ENCODE measurements around the gene RETREG3. TPM values are rescaled to one million over a fixed set of nuclear protein-coding genes. Genes with fewer than 3 reads are reported as not detected.

The RETREG3 gene
- total and polyA plus RNA-seq, 2 of the 13 experiments (the other 11 are each of a cell fraction or from before 2014, with no cell fraction given) = 47.0 to 55.8 TPM

GRCh38 chr17:42618442-42619150 is 9.4 kb upstream of the RETREG3 start (continued):
- TF ChIP-seq KIAA2018 (CRISPR knock-in tag; IDR thresholded peaks at IDR 0.05; ENCODE audit: borderline replicate concordance) (no peak), ZNF614 (CRISPR knock-in tag; IDR thresholded peaks at IDR 0.05; ENCODE audit: borderline replicate concordance) (peak; percentile 90; the same call in 1 of the 2 replicates), ONECUT2 (CRISPR knock-in tag; IDR thresholded peaks at IDR 0.05) (no peak), ZFX (CRISPR knock-in tag; IDR thresholded peaks at IDR 0.05; ENCODE audit: low read depth) (peak; percentile 72; the same call in 1 of the 2 replicates), ZNF619 (CRISPR knock-in tag; IDR thresholded peaks at IDR 0.05) (0 out of 2 replicates have a peak, but pooled peaks have one; percentile 63), IRF1 (CRISPR knock-in tag; IDR thresholded peaks at IDR 0.05; ENCODE audit: low read depth) (no peak), ZNF230 (CRISPR knock-in tag; IDR thresholded peaks at IDR 0.05) (no peak), TAF1 (CRISPR knock-in tag; IDR thresholded peaks at IDR 0.05) (no peak), BORCS8-MEF2B (CRISPR knock-in tag; IDR thresholded peaks at IDR 0.05) (peak; percentile 75), MED8 (CRISPR knock-in tag; IDR thresholded peaks at IDR 0.05; ENCODE audit: insufficient replicate concordance) (no peak), SMAD1 (CRISPR knock-in tag; IDR thresholded peaks at IDR 0.05; ENCODE audit: borderline replicate concordance, low read depth) (no peak), NR2C2 (CRISPR knock-in tag; IDR thresholded peaks at IDR 0.05; ENCODE audit: borderline replicate concordance) (no peak), POLR2G (IDR thresholded peaks at IDR 0.05; ENCODE audit: low read depth, low read length) (no peak), GABPA (IDR thresholded peaks at IDR 0.05; ENCODE audit: low read depth, low read length) (no peak), GABPA (CRISPR knock-in tag; IDR thresholded peaks at IDR 0.05; ENCODE audit: low read depth) (0 out of 2 replicates have a peak, but pooled peaks have one; percentile 31), ARNT (IDR thresholded peaks at IDR 0.05) (no peak), ZNF605 (CRISPR knock-in tag; IDR thresholded peaks at IDR 0.05) (no peak; the same call in none of the 2 replicates), KDM3A (CRISPR knock-in tag; IDR thresholded peaks at IDR 0.05; ENCODE audit: low read depth) (no peak), ZNF724P (CRISPR knock-in tag; IDR thresholded peaks at IDR 0.05; ENCODE audit: borderline replicate concordance) (no peak), RCOR2 (CRISPR knock-in tag; IDR thresholded peaks at IDR 0.05) (0 out of 2 replicates have a peak, but pooled peaks have one; percentile 30), FOXP1 (IDR thresholded peaks at IDR 0.05) (no peak), FOXP1 (CRISPR knock-in tag; IDR thresholded peaks at IDR 0.05) (no peak), SMAD9 (CRISPR knock-in tag; IDR thresholded peaks at IDR 0.05) (no peak), DR1 (CRISPR knock-in tag; IDR thresholded peaks at IDR 0.05) (no peak)

Data from HepG2 (cell line).